HG03575 (cell line): ENCODE results near the gene HNRNPC.

Experiments
- ATAC-seq: cut with Tn5 transposase; IDR thresholded peaks from one replicate; pipeline ENCODE4 v1.9.1; 2021; ENCODE audit not compliant: unreplicated experiment, insufficient number of reproducible peaks, low FRiP score; ENCODE audit errors: extremely low read depth

The HNRNPC gene

GRCh38 chr14:21255385-21256101, 13.7 kb downstream of the HNRNPC start:
- no peak for ATAC-seq

GRCh38 chr14:21252149-21252548, 17.1 kb downstream of the HNRNPC start:
- ATAC-seq = no peak

- no peak for ATAC-seq
Observed at GRCh38 chr14:21251215-21251614, 18.0 kb downstream of the HNRNPC start.

- ATAC-seq = no peak
Observed at GRCh38 chr14:21248739-21249411, 20.4 kb downstream of the HNRNPC start.

- no peak for ATAC-seq
Observed at GRCh38 chr14:21248338-21248737, 20.9 kb downstream of the HNRNPC start.

- ATAC-seq = no peak
Observed at GRCh38 chr14:21245813-21246212, 23.4 kb downstream of the HNRNPC start.

- no peak for ATAC-seq
Observed at GRCh38 chr14:21244544-21244943, 24.7 kb downstream of the HNRNPC start.

GRCh38 chr14:21241218-21241819, 27.9 kb downstream of the HNRNPC start:
- no peak for ATAC-seq

GRCh38 chr14:21240417-21240816, 28.8 kb downstream of the HNRNPC start:
- no peak for ATAC-seq

- no peak for ATAC-seq
Observed at GRCh38 chr14:21238823-21239518, 30.3 kb downstream of the HNRNPC start.

GRCh38 chr14:21236948-21237797, 32.1 kb downstream of the HNRNPC start:
- no peak for ATAC-seq

GRCh38 chr14:21234112-21234511, 35.1 kb downstream of the HNRNPC start:
- ATAC-seq = no peak

GRCh38 chr14:21233457-21234076, 35.7 kb downstream of the HNRNPC start:
- ATAC-seq = no peak

- no peak for ATAC-seq
Observed at GRCh38 chr14:21231020-21231652, 38.1 kb downstream of the HNRNPC start.

GRCh38 chr14:21229821-21230220, 39.4 kb downstream of the HNRNPC start:
- no peak for ATAC-seq

- no peak for ATAC-seq
Observed at GRCh38 chr14:21227981-21228380, 41.3 kb downstream of the HNRNPC start.

GRCh38 chr14:21227150-21227549, 42.1 kb downstream of the HNRNPC start:
- no peak for ATAC-seq

- ATAC-seq = no peak
Observed at GRCh38 chr14:21226467-21226866, 42.8 kb downstream of the HNRNPC start.
